ENCODE data around the gene TMEM209.
"Not testable (repeated sequence)": the region's sequence is repeated elsewhere in the genome, so short reads cannot be mapped to it uniquely, and the experiment has no call there.

TMEM209 gene

GRCh38 chr7:130134106-130134636, 71.0 kb downstream of the TMEM209 start:
- WGBS, 2 experiments (ENCODE audit: insufficient coverage in 2 of 2): 94% methylated on average over 2 to 3 of the region's 4 CpGs
- H3K27ac ChIP-seq (ENCODE audit: low read depth, low read length, severe bottlenecking): no peak overlapping the region
- no peaks in the 10 kb centered on the region for H3K9me3 ChIP-seq (ENCODE audit: control insufficient read depth, low read length)
- peaks cover 12% of the 10 kb centered on the region for H3K4me1 ChIP-seq (ENCODE audit: control insufficient read depth, insufficient read depth, low read length, poor library complexity, severe bottlenecking)
- H3K36me3 ChIP-seq (ENCODE audit: control insufficient read depth, insufficient read depth, low read length): peaks cover 62% of the 10 kb centered on the region
- no peak overlapping the region for H3K4me3 ChIP-seq (ENCODE audit: extremely low read depth, insufficient read depth, low read length, poor library complexity, severe bottlenecking)

GRCh38 chr7:130133029-130133782, 72.0 kb downstream of the TMEM209 start:
- 86% methylated on average over 2 of the region's 7 CpGs; no CpG with 5 or more reads in 1 of the 2 experiments for WGBS, 2 experiments (ENCODE audit: insufficient coverage in 2 of 2)
- Histone ChIP-seq H3K36me3 (ENCODE audit: control insufficient read depth, insufficient read depth, low read length) (peaks cover 68% of the 10 kb centered on the region), H3K27ac (ENCODE audit: low read depth, low read length, severe bottlenecking) (no peak overlapping the region)

GRCh38 chr7:130131964-130132875, 73.0 kb downstream of the TMEM209 start:
- Histone ChIP-seq H3K4me1 (ENCODE audit: control insufficient read depth, insufficient read depth, low read length, poor library complexity, severe bottlenecking) (peaks cover 12% of the 10 kb centered on the region), H3K27ac (ENCODE audit: low read depth, low read length, severe bottlenecking) (no peak overlapping the region), H3K4me3 (ENCODE audit: extremely low read depth, insufficient read depth, low read length, poor library complexity, severe bottlenecking) (no peak overlapping the region), H3K36me3 (ENCODE audit: control insufficient read depth, insufficient read depth, low read length) (peaks cover 68% of the 10 kb centered on the region), H3K9me3 (ENCODE audit: control insufficient read depth, low read length) (no peaks in the 10 kb centered on the region)
- WGBS, 2 experiments (ENCODE audit: insufficient coverage in 2 of 2): 93 to 95% methylated on average over 5 to 9 of the region's 12 CpGs

More at GRCh38 chr7:130133029-130133782, 72.0 kb downstream of the TMEM209 start:
- Histone ChIP-seq H3K4me1 (ENCODE audit: control insufficient read depth, insufficient read depth, low read length, poor library complexity, severe bottlenecking) (peaks cover 12% of the 10 kb centered on the region), H3K4me3 (ENCODE audit: extremely low read depth, insufficient read depth, low read length, poor library complexity, severe bottlenecking) (no peak overlapping the region), H3K9me3 (ENCODE audit: control insufficient read depth, low read length) (no peaks in the 10 kb centered on the region)

- no peak overlapping the region for H3K4me3 ChIP-seq (ENCODE audit: extremely low read depth, insufficient read depth, low read length, poor library complexity, severe bottlenecking)
- 96 to 98% methylated on average over 5 to 6 of the region's 6 CpGs for WGBS, 2 experiments (ENCODE audit: insufficient coverage in 2 of 2)
Observed at GRCh38 chr7:130131191-130131834, 73.9 kb downstream of the TMEM209 start.

GRCh38 chr7:130129011-130129411, 76.2 kb downstream of the TMEM209 start:
- Histone ChIP-seq H3K4me3 (ENCODE audit: extremely low read depth, insufficient read depth, low read length, poor library complexity, severe bottlenecking) (no peak overlapping the region), H3K4me1 (ENCODE audit: control insufficient read depth, insufficient read depth, low read length, poor library complexity, severe bottlenecking) (no peaks in the 10 kb centered on the region), H3K27ac (ENCODE audit: low read depth, low read length, severe bottlenecking) (no peak overlapping the region), H3K36me3 (ENCODE audit: control insufficient read depth, insufficient read depth, low read length) (peaks cover 73% of the 10 kb centered on the region), H3K9me3 (ENCODE audit: control insufficient read depth, low read length) (no peaks in the 10 kb centered on the region)
- WGBS, 2 experiments (ENCODE audit: insufficient coverage in 2 of 2): 88 to 90% methylated on average over 3 of the region's 4 CpGs

More at GRCh38 chr7:130131191-130131834, 73.9 kb downstream of the TMEM209 start:
- H3K36me3 ChIP-seq (ENCODE audit: control insufficient read depth, insufficient read depth, low read length): peaks cover 67% of the 10 kb centered on the region
- no peaks in the 10 kb centered on the region for H3K9me3 ChIP-seq (ENCODE audit: control insufficient read depth, low read length)
- H3K27ac ChIP-seq (ENCODE audit: low read depth, low read length, severe bottlenecking): no peak overlapping the region
- peaks cover 12% of the 10 kb centered on the region for H3K4me1 ChIP-seq (ENCODE audit: control insufficient read depth, insufficient read depth, low read length, poor library complexity, severe bottlenecking)

- WGBS, 2 experiments (ENCODE audit: insufficient coverage in 2 of 2): no CpG with 5 or more reads among the region's 1 CpG
- H3K9me3 ChIP-seq (ENCODE audit: control insufficient read depth, low read length): no peaks in the 10 kb centered on the region
- H3K27ac ChIP-seq (ENCODE audit: low read depth, low read length, severe bottlenecking): no peak overlapping the region
- H3K4me1 ChIP-seq (ENCODE audit: control insufficient read depth, insufficient read depth, low read length, poor library complexity, severe bottlenecking): no peaks in the 10 kb centered on the region
- no peak overlapping the region for H3K4me3 ChIP-seq (ENCODE audit: extremely low read depth, insufficient read depth, low read length, poor library complexity, severe bottlenecking)
- H3K36me3 ChIP-seq (ENCODE audit: control insufficient read depth, insufficient read depth, low read length): peaks cover 78% of the 10 kb centered on the region
Observed at GRCh38 chr7:130127821-130128317, 77.3 kb downstream of the TMEM209 start.

GRCh38 chr7:130127404-130127803, 77.8 kb downstream of the TMEM209 start:
- H3K4me1 ChIP-seq (ENCODE audit: control insufficient read depth, insufficient read depth, low read length, poor library complexity, severe bottlenecking): no peaks in the 10 kb centered on the region
- H3K36me3 ChIP-seq (ENCODE audit: control insufficient read depth, insufficient read depth, low read length): peaks cover 82% of the 10 kb centered on the region
- no peaks in the 10 kb centered on the region for H3K9me3 ChIP-seq (ENCODE audit: control insufficient read depth, low read length)
- no CpG with 5 or more reads among the region's 2 CpGs for WGBS, 2 experiments (ENCODE audit: insufficient coverage in 2 of 2)
- H3K27ac ChIP-seq (ENCODE audit: low read depth, low read length, severe bottlenecking): no peak overlapping the region
- H3K4me3 ChIP-seq (ENCODE audit: extremely low read depth, insufficient read depth, low read length, poor library complexity, severe bottlenecking): no peak overlapping the region

- H3K4me3 ChIP-seq (ENCODE audit: extremely low read depth, insufficient read depth, low read length, poor library complexity, severe bottlenecking); H3K27ac ChIP-seq (ENCODE audit: low read depth, low read length, severe bottlenecking); H3K9me3 ChIP-seq (ENCODE audit: control insufficient read depth, low read length); H3K4me1 ChIP-seq (ENCODE audit: control insufficient read depth, insufficient read depth, low read length, poor library complexity, severe bottlenecking): not testable (repeated sequence)
- peaks cover 87% of the 10 kb centered on the region for H3K36me3 ChIP-seq (ENCODE audit: control insufficient read depth, insufficient read depth, low read length)
- WGBS, 2 experiments (ENCODE audit: insufficient coverage in 2 of 2): 100% methylated on average over 1 of the region's 3 CpGs
Observed at GRCh38 chr7:130126840-130127239, 78.4 kb downstream of the TMEM209 start.

GRCh38 chr7:130124711-130125110, 80.5 kb downstream of the TMEM209 start:
- Histone ChIP-seq H3K27ac (ENCODE audit: low read depth, low read length, severe bottlenecking) (no peak overlapping the region), H3K36me3 (ENCODE audit: control insufficient read depth, insufficient read depth, low read length) (peaks cover 84% of the 10 kb centered on the region), H3K9me3 (ENCODE audit: control insufficient read depth, low read length) (no peaks in the 10 kb centered on the region), H3K4me1 (ENCODE audit: control insufficient read depth, insufficient read depth, low read length, poor library complexity, severe bottlenecking) (no peaks in the 10 kb centered on the region), H3K4me3 (ENCODE audit: extremely low read depth, insufficient read depth, low read length, poor library complexity, severe bottlenecking) (no peak overlapping the region)
- WGBS, 2 experiments (ENCODE audit: insufficient coverage in 2 of 2): 93 to 100% methylated on average over 2 of the region's 2 CpGs

- H3K27ac ChIP-seq (ENCODE audit: low read depth, low read length, severe bottlenecking): no peak overlapping the region
- H3K36me3 ChIP-seq (ENCODE audit: control insufficient read depth, insufficient read depth, low read length): peaks cover 75% of the 10 kb centered on the region
- no peak overlapping the region for H3K4me3 ChIP-seq (ENCODE audit: extremely low read depth, insufficient read depth, low read length, poor library complexity, severe bottlenecking)
- H3K4me1 ChIP-seq (ENCODE audit: control insufficient read depth, insufficient read depth, low read length, poor library complexity, severe bottlenecking): no peaks in the 10 kb centered on the region
- no peaks in the 10 kb centered on the region for H3K9me3 ChIP-seq (ENCODE audit: control insufficient read depth, low read length)
Observed at GRCh38 chr7:130123501-130123900, 81.7 kb downstream of the TMEM209 start.
